Stimulated activated CD4-positive, alpha-beta T cell treated with anti-CD3 and anti-CD28 coated beads, Interleukin-15, amount 100 ng/mL, for 48 hours (primary cell): ENCODE measurements around the gene NEXN.
A peak's percentile ranks its signal among the peaks of the same experiment; 100 is the strongest.

Source experiments
- DNase-seq, 2 donors: peaks; one replicate each; pipeline ENCODE4 v3.0.0-alpha.2; 2020; ENCODE audit warnings: low read depth in 2 of 2

NEXN gene

DNA sequence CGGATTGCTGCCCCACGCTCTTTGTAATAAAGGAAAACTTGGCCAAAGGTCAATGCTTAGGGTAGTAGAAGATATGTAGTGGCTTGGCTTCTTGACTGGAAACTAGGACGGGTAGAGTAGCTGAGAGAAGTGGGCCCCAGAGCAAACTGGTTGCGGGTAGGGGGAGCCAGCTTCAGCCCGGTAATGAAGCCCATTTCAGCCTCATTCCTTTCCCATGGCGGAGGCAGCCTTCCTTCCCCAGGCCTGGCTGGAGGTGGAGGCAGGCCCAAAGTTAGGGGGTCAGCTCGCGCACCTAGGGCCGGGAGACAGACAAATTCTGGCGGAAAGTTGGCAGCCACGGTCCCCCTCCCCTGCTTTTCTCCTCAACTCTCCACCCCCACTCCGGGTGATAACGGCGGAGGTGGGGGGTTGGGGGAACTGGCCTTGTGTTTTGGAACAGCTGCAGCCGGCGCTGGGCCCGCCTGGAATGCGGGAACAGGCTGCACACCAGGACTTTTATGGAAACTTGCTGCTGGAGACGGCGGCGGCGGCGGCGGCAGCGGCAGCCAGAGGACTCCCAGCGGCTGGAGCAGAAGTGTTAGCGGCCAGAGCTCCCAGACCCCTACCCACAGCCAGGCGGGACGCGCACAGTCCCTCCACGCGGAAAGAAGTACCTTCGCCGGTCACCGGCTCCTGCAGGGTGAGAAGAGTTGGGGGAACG is at the start of gene NEXN:
NEXN (plus strand) TSS at position 544 of the 700 bp plus-strand sequence. CDS start 27,483 bp downstream, outside the sequence.
- DNase-seq = no peak

DNA sequence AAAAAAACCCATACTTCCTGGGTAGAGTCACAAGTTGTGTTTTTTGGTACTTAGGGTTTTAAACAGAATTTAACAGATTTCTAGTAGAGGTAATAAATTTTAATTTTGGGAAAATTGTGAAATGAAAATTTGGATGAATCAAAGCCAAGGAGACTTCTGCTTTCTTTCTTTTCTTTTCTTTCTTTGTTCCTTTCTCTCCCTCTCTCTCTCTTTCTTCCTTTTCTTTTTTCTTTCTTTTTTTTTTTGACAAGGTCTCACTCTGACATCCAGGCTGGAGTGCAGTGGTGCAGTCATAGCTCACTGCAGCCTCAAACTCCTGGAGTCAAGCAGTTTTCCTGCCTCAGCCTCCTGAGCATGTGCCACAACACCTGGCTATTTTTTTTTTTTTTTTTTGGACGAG is 46.9 kb upstream of the NEXN start:
- no peak for DNase-seq

DNA sequence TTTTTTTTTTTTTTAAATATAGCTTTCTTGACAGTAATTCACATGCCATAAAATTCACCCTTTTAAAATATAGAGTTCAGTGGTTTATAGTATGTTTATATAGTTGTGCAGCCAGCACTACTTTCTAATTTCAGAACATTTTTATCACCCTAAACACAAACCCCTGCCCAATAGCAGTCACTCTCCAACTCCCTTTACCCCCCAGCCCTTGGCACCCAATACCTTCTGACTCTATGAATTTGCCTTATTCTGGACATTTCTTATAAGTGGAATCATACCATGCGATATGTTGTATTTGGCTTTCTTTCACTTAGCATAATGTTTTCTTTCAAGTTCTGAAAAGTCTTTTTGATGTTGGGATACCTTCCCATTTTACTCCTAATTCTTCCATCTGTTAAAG is 42.5 kb upstream of the NEXN start:
- no peak for DNase-seq

DNA sequence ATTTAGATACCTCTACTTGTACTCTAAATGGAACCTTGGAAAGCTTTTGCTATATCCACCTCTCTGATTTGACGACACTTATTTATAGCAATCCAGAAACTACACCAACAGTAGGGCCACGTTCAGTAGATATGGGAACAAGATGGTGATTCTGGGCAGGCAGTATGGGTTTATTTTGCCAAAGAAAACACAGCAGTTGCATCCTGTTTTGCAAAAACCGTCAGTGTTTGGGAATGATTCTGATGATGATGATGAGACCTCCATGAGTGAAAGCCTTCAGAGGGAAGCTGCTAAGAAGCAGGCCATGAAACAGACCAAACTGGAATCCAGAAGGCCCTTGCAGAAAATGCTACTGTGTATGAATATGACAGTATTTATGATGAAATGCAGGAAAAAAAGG is 41.5 kb upstream of the NEXN start:
- DNase-seq = no peak

DNA sequence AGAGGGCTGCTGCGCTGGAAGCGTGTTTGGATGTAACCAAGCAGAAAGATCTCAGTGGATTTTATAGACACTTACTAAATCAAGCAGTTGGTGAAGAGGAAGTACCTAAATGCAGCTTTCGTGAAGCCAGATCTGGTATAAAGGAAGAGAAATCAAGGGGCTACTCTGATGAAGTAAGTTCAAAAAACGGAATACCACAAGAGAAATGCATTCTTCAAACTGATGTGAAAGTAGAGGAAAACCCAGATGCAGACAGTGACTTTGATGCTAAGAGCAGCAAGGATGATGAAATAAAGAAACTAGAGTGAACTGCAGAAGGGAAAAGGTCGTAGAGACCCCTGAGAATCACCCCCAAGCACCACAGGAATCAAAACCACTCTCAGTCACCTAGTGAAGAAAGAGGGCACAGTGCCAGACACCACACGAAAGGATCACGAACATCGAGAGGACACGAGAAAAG is 40.8 kb upstream of the NEXN start:
- DNase-seq = no peak

DNA sequence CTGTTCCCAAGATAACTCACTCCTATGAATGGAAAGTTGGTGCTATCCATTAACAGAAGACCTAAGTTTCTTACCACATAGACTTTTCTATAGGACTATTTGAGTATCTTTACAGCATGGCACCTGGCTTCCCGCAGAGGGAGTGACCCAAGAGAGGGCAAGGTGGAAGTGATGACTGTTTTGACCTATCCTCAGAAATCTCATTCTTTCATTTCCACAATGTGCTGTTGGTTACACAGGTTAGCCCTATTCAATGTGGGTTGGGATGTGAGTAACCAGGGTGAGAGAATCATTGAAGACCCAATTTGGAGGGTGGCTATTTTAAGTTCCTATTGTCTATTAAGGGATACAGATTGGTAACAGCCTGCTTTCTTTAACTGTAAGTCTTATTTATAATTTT is 38.3 kb upstream of the NEXN start:
- no peak for DNase-seq

DNA sequence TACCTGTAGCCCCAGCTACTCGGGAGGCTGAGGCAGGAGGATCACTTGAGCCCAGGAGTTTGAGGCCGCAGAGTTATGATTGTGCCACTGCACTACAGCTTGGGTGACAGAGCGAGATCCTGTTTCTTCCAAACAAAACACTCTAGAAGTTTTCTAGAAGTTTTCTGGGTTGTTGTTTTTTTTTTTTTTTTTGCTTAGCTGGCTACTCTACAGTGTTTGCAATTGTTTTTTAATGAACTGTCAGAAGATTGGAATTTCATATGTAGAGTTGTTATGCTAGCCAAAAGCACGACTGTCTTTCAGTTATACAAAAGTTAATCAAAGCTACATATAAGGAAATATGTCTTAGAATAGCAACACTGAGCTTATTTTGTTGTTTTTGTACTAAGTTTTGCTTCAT is 30.9 kb upstream of the NEXN start:
- no peak for DNase-seq

DNA sequence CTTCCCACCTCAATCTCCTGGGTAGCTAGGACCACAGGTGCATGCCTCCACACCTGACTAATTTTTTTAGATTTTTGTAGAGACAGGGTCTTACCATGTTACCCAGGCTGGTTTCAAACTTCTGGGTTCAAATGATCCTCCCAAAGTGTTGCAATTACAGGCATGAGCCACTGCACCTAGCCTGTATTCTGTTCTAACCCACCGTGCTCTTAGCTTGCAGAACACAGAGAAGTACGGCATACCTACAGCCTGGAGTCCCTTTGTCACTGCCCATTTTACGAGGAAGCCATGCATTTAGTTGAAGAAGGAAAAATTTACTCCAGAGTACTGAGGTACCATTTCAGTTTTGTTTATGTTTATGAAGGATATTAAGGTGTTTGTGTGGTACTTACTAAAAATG is 29.7 kb upstream of the NEXN start:
- DNase-seq = no peak

DNA sequence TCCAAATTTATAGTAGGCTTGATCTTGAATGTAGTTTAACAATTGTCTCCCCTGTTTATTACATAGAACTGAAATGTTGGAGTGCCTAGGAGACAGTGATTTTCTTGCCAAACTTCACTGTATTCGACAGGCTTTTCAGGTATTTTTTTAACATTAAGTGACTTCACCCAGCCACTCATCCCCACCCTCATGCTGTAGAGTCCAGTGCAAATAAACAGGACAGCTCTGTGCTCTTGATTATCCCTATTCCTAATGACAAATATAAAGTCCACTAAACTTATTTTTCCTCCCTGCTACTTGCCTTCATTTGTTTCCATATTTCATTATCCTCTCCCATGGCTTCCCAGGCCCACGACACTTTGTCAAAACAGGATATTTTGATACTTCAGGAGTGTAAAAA is 29.2 kb upstream of the NEXN start:
- DNase-seq = no peak

DNA sequence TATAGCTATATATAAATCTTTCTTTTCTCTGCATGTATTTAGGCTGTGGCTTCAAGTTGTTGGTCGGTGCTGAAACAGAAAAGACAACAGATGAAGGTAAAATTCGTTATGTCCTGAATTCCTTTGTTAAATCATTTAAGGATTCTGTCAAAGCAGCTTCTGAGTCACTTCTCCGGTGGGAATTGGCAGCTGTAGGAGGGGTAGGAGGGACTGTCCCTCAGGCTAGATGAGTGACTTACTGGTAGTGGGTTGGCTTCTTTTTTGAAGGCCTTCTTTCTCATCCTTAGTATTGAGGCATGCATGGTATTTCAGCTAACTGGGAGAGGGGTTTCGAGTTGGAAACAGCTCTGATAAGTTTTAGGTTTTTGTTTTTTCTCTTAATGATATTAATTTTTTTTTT is 22.1 kb upstream of the NEXN start:
- DNase-seq = no peak

DNA sequence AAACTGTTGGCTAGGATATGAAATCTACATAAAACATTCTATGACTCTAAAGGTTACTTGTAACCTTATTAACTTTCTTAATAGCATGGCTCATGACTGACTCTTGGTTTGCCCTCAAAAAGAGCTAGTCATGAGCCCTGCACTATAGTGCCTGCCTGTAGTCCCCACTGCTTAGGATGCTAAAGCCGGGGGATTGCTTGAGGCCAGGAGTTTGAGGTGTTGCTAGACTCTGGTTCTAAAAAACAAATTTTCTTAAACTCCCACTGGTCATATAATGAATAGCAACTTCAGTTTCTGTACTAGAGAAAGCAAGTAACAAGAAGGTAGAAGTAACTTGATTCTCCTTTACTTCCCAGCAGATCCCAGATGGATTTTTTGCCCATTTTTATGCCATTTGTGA is 15.8 kb upstream of the NEXN start:
- DNase-seq = no peak

DNA sequence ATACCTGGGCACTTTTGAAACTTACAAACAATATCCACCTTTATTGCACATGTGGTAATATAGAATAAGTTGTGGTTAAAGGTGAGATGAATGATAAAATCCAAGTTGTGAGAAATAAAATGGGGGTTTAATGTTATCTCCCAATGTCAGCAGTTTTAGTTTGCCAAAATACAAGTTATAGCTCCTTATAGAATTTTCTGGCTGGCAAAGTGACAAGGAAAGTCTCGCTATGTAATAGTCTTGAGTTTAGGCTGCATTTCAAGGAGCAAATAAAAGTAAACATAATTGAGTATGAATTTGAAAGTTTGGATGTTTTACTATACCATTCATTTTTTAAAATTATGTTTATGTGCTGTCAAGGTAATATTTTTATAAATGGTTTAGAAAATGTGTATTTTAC is 15.0 kb upstream of the NEXN start:
- no peak for DNase-seq

DNA sequence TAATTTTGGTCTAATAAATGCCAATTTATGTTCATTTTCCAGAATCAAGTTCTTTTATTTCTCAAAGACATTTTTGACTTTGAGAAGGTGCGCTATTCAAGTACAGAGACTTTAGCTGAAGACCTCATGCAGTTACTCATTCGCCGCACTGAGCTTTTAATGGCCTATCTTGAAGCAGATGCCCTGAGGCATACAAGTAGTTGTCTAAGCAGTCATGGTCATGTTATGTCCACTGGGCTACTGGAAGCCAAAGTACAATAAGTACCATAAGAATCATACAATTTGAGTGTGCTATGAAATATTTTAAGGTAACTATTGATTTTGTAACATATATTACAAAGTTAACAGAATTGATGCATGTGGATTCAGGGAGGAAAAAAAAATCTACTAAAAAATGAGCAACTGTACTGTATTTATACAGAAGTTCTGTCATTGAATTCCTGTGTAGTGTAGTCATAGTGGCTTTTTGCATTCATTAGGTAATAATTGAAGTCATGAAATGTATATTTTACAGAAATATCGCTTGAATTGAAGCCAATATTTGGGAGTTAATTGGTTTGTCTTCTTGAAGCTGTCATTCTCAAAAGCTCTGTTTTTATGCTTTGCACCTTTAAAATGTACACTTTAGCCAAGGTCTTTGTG is 13.5 kb upstream of the NEXN start:
- DNase-seq = no peak

DNA sequence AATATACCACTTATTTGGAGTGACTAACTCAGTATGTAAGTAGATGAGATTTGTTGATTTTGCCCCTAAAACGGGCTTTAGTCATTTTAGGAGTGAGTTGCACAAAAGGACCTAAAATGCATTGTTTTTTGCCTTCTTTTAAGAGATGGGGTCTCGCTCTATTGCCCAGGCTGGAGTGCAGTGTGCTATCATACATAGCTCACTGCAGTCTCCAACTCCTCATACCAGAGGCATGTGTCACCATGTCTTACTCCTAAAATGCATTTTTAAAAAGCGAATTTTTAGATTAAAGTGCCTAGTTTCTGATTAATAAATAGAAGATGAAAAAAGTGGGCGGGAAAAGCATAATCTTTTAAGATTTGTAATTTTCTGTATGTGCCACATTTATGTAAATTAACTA is 11.5 kb upstream of the NEXN start:
- DNase-seq = no peak

DNA sequence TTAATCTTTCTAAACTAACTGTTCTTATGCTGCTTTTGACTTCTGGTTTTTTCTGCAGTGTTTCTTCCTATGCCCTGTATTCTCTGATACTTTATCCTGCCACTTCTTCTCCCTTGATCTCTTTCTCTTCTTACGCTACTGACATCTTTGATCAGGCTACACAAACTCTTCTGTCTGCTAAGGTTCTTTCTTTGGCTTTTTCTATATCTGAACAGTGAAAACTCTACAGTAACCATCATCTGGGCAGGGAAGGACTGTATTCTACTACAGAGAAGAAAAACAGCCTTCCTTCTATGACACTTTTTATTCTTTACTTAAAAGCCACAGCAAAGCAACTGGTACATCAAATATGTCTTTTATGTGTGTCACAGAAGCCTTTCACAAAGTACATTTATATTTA is 7.4 kb upstream of the NEXN start:
- DNase-seq = no peak

DNA sequence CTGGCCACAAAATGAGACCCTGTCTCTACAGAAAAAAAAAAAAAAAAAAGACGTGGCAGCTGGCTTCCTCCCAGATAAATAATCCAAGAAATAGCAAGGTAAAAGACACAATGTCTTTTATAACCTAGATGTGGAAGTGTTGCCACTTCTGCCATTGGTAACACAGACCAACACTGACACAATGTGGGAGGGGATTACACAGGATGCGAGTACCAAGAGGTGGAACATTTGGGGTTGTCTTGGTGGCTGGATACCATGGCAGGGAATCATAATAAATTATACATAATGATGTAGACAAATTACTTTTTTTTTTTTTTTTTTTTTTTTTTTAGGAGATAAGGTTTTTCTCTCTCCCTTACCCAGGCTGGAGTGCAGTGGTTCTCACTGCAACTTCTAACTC is 6.0 kb upstream of the NEXN start:
- DNase-seq = no peak

DNA sequence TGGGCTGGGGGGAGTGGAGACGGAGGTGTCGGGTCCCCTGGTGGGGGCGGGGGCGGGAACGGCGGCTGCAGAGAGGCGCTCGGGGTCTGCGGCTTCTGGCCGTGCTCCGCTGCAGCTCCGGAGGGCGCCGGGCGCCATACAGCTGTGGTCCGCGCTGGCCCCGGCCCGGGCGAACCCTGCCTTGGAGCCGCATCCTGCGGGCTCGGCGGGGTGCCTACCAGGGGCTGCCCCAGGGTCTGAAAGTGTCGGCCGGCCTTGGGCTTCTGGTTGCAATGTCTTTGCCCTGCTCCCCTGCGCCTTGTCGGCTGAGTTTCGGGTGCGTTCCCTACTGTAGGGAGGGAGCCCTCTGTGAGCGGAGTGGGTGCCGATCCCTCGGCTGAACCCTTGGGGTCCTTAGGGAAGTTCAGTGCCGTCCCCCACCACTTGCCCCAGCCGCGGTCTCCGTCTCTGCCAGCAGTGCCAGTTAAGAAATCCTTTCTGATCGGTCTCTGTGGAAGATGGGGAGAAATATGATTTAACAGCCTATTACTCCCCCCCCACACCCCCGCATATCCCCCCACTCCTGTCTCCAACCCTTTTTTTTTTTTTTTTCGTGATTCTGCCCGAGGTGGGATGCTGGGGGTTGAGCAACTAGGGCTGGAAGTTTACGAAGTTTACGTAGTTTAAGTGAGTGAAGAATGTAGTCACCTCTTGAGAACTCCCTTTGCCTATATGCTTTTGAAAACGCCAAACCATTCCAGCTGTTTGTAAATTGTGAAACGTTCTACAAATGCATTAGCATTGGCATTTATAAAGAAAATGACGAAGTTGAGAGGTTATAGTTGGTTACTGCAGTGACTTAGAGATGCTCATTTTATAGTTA is 588 bp downstream of the NEXN start:
- peak; percentile 2 to 3 for DNase-seq

DNA sequence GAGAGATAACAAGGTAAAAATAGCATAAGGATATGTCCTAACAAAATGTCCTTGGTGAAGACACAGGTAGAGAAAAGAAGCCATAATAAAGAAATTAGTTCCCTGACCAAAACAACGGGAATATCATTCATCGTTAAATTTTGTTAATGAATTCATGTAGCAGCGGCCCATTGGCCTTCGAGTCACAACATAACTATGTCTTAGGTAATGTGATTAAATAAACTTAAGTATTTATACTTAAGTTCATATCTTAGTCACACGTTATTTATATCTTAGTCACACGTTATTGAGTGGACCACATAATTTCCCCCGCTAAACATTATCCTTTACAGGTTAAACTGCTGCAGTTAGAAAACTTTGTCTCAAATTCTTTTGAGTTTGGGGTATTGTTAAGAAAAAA is 1.2 kb downstream of the NEXN start:
- DNase-seq = no peak

DNA sequence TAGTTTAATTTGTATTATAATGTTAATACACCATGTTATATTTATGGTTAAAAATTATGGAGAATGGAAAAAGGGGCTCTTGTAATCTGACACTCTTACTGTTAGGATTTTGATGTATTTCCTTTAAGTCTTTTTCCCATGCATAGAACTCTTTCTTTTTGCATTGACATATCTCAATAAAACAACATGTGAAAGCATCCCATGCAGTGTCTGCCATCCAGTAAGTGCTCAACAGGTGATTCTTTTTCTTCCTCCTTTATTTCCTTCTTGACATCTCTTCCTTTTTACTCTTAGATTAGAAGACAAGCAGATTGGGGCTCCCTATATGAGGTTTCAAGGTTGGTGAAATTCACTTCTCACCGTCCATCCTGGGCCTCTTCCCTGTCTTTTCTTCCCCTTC is 2.8 kb downstream of the NEXN start:
- DNase-seq = no peak

DNA sequence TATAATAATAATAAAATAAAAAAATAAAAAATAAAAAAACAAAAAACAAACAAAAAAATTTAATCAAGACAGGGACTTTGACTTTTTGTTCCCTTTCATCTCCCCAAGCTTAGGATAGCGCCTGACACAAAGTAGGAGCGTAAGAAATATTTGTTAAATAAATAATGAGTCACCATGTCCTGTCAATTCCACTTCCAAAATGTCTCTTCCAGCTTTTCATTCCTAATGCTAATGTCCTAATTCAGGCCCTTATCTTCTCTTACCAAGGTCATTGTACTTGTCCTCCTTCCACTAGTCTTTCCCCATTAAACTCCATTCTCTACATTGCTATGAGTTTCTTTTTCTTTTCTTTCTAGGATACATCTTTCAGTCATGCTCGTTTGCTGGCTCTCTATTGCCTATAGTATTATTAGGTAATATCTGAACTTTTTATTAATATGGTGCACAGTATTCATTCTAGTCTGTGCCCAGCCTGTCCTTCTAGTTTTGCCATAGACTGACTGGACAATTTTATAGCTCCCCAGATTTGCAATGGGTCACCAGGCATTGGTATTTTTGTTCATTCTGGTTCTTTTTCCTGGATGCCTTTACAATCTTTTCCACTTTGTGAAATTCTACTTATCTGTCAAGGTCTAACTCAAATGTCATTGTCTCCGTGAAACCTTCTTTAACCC is 11.4 kb downstream of the NEXN start:
- DNase-seq = no peak

DNA sequence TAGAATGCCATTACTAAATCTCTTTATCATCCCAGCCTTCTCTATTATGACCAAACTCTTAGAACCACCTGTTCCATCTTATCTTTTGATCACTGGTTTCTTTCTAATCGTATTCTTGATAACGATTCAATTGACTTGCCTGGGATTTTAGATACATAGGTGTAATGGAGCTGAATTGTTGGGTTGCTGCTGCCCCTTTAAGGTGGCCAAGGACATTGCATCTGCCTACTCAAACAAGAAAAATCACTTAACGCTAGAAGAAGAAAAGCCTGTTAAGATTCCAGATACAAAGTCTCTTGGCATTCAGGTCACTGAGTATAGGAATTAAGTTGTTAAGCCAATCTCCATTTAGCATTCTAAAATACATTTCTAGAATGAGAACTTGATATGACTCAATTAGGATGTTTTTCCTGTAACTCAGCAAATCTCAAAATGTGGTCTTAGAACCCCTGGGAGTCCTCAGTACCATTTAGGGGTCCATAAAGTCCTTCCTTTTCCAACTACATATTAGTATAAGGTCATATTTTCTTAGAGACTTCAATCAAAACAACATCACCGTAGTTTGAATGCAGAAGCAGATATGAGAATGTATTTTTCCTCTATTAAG is 12.4 kb downstream of the NEXN start:
- no peak for DNase-seq

DNA sequence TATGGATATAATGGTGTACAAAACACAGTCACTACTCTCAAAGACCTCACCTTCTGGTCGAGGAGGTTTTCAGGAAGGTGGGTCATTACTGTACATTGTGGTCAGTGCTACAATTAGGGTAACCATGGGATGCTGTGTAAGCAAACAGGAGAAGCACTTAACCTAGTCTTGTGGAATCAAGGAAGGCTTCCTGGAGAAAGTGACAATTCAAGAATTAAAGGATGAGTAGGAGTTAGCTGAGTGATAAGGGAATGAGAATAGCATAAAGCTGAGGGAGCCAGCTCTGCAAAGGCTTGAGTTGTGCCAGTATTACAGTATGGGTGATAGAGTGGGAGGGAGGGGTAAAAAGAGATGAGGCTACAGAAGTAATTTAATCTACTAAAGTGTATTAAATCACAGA is 17.2 kb downstream of the NEXN start:
- no peak for DNase-seq
